Skeletal muscle satellite cell (primary cell): ENCODE measurements around the gene SNRPD3.
"Not testable (repeated sequence)": the region's sequence is repeated elsewhere in the genome, so short reads cannot be mapped to it uniquely, and the experiment has no call there.

Experiments used
- H3K27me3 ChIP-seq: 2 replicates; pipeline ENCODE4 v1.7.0; 2013; ENCODE audit warnings: low read length; ENCODE audit not compliant: control insufficient read depth, insufficient read depth
- H3K36me3 ChIP-seq: 2 replicates; pipeline ENCODE4 v1.7.0; 2013; ENCODE audit warnings: mild to moderate bottlenecking, control low read depth, low read length; ENCODE audit not compliant: insufficient read depth
- H3K4me1 ChIP-seq: 2 replicates; pipeline ENCODE4 v1.7.0; 2013; ENCODE audit warnings: low read length; ENCODE audit not compliant: control insufficient read depth, insufficient read depth
- H3K4me2 ChIP-seq: 2 replicates; pipeline ENCODE4 v1.7.0; 2013; ENCODE audit warnings: mild to moderate bottlenecking, low read length
- H3K4me3 ChIP-seq: 2 replicates; pipeline ENCODE4 v1.7.0; 2013; ENCODE audit warnings: low read length
- H3K9ac ChIP-seq: 2 replicates; pipeline ENCODE4 v1.7.0; 2013; ENCODE audit warnings: mild to moderate bottlenecking, low read depth, low read length, moderate library complexity
- H3K9me3 ChIP-seq: replicated peaks from 2 replicates; pipeline ENCODE4 v1.7.0; 2013; ENCODE audit warnings: mild to moderate bottlenecking, control low read depth, low read length

The SNRPD3 gene

DNA sequence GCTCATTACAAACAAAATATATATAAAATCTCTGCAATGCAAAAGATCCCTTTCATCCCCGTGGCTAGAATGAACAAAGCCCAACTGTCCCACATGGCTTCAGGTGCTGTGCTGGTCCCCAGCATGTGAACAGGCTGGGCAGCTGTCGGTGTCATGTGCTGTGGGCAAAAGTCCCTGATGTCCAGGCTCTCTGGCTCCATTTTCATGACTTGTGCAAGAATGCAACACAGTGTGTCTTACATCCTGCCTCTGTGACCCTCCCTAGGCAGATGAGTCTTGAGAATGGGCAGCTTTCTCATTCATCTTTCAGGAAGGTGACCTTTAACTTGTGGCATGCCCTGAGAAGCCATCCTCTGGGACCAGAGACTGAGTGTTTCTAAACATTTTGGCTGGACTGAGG is 15.3 kb upstream of the SNRPD3 start:
- Histone ChIP-seq H3K4me1 (peaks cover 10% of the 10 kb centered on the region), H3K4me2 (no peak overlapping the region), H3K27me3 (no peaks in the 10 kb centered on the region), H3K4me3 (no peak overlapping the region), H3K36me3 (peaks cover 50% of the 10 kb centered on the region), H3K9me3 (no peaks in the 10 kb centered on the region), H3K9ac (no peak overlapping the region)

DNA sequence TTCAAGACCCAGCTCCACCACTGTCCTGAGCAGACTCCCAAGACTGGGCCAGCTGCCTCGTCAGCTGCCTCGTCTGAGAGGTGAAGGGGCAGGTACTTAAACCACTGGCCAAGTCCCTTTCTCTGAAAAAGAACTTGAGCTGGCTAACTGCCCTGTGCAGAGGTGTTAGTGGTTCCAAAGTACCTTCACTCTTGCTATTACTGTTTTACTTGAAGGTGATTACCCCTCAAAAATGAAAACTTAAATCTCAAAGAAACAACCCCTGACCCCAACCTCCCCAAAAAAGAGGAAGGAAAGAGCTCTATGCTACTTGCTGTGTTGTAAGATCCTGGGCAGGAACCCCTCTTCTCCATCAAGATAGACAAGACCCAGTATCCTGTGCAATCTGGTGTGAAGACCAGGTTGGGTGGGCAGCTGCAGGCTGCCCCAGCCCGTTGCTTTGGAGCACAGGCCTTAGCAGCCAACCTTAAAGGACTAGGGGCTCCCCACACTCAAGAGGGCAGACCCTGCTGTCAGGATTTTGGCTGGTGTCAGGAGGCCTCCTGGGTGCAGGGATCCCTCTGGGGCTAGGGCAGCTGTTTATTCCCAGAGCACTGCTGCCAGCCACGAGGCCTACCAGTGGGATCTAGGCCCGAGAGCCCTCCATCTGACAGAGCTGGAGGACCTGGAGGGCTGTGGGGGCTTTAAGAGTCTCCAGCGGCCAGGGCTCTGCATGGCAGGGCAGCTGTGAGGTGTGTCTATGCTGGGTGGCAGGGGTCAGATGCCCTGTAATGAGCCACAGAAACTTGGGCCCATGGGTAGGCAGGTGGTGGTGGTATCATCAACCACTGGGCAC is 13.9 kb upstream of the SNRPD3 start:
- H3K4me1 ChIP-seq: peaks cover 10% of the 10 kb centered on the region
- peaks cover 58% of the 10 kb centered on the region for H3K36me3 ChIP-seq
- H3K4me3 ChIP-seq: no peak overlapping the region
- H3K9me3 ChIP-seq: no peaks in the 10 kb centered on the region
- no peak overlapping the region for H3K9ac ChIP-seq
- no peaks in the 10 kb centered on the region for H3K27me3 ChIP-seq
- no peak overlapping the region for H3K4me2 ChIP-seq

DNA sequence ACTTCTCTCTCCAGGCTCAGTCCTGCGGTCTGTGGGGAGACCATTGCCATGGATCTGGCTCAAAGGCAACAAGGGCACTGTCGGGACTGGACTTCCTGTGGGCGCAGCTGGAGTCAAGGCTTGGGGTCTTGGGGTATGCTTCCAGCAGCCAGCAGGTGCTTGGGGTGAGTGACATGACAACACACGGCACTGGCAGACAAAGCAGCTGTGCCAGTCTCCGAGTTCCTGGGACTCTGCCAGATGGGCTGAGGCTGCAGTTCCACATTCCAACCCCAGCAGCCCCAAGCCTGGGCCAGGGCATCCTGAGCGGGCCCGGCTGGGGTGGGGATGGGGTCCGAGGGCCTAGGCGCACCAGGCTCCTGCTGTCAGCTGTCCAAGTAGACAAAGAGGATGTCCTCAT is 13.2 kb upstream of the SNRPD3 start:
- Histone ChIP-seq H3K9me3 (no peaks in the 10 kb centered on the region), H3K9ac (no peak overlapping the region), H3K27me3 (no peaks in the 10 kb centered on the region), H3K4me2 (no peak overlapping the region), H3K4me3 (no peak overlapping the region), H3K36me3 (peaks cover 65% of the 10 kb centered on the region), H3K4me1 (peaks cover 10% of the 10 kb centered on the region)

DNA sequence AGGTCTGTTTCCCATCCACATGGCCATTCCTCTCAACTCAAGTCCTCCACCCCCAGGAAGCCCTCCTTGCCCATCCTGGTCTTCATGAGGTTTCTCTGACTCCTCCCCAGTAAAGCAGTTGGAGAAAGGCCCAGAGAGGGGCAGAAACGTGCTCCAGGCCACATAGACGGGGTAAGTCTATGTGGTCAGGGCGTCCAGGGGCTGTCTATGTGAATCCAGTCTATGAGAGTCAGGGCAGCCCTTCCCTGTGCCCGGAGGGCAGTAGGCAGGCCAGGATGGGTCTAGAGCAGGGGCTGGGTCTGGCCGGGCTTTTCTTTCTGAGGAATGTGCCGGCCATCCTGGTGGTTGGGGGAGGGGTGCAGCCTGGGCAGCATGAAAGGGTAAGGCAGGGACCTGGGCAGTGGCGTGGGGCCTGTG is 12.6 kb upstream of the SNRPD3 start:
- Histone ChIP-seq H3K4me2 (no peak overlapping the region), H3K4me3 (no peak overlapping the region), H3K27me3 (no peaks in the 10 kb centered on the region), H3K36me3 (peaks cover 71% of the 10 kb centered on the region), H3K4me1 (peaks cover 10% of the 10 kb centered on the region), H3K9me3 (no peaks in the 10 kb centered on the region), H3K9ac (no peak overlapping the region)

DNA sequence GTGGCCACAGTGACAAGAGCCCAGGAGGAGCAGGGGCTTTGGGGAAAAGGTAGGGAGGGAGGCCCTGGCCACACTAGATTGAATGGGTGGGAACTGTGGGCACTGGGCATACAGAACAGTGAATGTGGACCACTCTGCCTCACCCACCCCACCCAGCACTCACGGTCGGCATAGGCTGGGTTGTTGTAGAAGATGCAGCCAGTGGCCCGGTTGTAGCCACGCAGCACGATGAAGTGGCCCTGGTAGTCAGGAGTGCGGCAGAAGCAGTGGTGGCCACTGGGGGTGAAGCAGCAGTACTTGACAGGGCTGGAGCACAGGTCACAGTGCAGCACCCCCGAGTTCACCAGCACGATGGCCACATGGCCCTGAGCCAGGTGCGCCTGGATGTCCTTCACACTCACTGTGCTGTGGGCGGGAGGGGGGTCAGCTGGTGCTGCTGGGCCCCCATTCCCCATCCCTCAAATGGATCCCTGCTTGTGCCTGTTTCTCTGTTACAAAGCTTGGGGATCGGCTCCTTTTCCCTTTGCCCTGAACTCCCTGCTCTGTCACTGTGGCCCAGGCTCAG is 12.0 kb upstream of the SNRPD3 start:
- H3K36me3 ChIP-seq: peaks cover 74% of the 10 kb centered on the region
- H3K9ac ChIP-seq: no peak overlapping the region
- no peaks in the 10 kb centered on the region for H3K9me3 ChIP-seq
- peaks cover 10% of the 10 kb centered on the region for H3K4me1 ChIP-seq
- no peaks in the 10 kb centered on the region for H3K27me3 ChIP-seq
- H3K4me3 ChIP-seq: no peak overlapping the region
- no peak overlapping the region for H3K4me2 ChIP-seq

DNA sequence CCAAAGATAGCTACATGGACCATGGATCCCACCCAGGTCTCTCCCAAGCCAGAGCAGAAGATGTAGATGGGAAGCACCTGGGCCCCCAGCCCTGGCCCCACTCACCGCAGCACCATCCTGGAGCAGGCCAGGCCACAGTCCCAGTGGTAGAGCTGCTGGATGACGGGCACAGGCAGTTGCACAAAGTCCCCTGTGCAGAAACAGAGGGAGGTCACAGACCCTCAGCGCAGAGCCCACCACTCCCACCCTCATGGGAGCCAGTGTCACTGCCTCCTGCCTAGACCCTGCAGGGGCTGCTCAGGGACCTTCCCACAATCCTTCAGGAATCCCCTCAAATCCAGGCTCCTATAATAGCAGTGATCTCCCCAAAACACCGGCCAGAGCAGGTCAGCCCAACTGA is 7.0 kb upstream of the SNRPD3 start:
- no peak overlapping the region for H3K4me3 ChIP-seq
- H3K9ac ChIP-seq: no peak overlapping the region
- H3K9me3 ChIP-seq: no peaks in the 10 kb centered on the region
- peaks cover 27% of the 10 kb centered on the region for H3K4me1 ChIP-seq
- no peaks in the 10 kb centered on the region for H3K27me3 ChIP-seq
- H3K4me2 ChIP-seq: no peak overlapping the region
- H3K36me3 ChIP-seq: peaks cover 33% of the 10 kb centered on the region

DNA sequence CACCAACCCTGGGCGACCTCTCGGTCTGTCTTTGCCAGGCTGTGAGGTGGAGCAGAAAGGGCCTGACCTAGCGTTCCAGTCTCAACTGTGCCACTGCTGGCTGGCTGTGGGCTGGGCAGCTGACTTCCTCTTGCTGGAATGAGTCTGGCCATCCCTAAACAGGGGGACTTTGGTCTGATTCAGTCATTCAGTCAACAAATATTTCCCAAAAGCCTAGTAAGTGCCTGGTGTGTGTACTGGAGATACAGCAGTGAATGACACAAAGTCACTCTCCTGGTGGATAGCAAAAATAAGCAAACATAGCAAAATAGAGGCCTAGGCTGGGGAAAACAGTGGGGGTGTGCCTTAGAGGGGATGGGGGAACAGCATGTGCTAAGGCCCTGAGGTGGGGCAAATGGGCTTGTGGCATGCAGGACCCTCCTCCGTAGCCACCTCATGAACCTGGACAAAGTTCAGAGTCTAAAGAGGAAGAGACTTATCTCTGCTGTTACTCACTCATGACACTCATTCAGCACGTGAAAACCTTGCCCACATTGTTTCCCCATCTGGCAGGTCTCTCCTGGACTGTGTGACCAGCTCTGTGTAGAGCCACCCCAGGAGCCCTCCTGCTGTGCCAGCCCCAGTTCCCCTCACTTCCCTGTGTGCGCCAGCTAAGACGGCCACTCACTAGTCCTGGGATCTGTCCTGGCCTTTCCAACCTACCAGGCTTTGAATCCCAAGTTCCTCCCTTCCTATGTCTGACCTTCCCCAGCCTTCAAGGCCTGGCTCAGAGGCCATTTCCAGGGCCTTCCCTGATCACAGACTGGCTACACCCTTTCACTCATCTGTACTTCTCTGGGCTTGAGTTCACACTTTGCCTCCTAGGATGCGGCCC is 5.5 kb upstream of the SNRPD3 start:
- Histone ChIP-seq H3K27me3 (no peaks in the 10 kb centered on the region), H3K9me3 (no peaks in the 10 kb centered on the region), H3K36me3 (peaks cover 24% of the 10 kb centered on the region), H3K4me2 (no peak overlapping the region), H3K4me3 (no peak overlapping the region), H3K9ac (no peak overlapping the region), H3K4me1 (peaks cover 24% of the 10 kb centered on the region)

DNA sequence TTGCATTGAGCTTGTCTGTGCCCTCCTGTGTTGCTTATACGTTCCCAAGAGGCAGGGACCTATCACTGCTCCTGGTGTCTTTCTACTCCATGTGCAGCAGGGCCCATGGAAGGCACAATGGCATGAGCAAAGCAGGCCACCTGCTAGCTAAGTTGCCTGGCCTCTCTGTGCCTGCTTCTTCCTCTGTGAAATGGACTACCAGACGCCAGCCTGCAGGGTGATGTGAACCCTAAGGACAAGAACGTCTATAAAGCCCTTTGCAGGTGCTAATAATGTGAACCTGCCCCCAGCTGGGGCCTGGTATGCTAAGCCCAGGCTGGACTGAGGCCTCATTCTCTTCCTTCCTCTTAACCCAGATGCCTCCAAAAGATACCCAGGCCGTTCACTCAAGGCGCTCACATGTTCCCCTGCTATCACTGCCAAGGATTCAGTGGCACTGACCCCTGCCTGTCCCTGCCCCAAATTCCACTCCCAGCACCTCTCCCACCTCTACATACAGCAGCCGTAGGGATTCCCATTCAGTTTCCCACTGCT is 4.8 kb upstream of the SNRPD3 start:
- Histone ChIP-seq H3K27me3 (no peaks in the 10 kb centered on the region), H3K4me3 (no peak overlapping the region), H3K9me3 (no peaks in the 10 kb centered on the region), H3K4me1 (peaks cover 21% of the 10 kb centered on the region), H3K9ac (no peak overlapping the region), H3K4me2 (no peak overlapping the region), H3K36me3 (peaks cover 24% of the 10 kb centered on the region)

DNA sequence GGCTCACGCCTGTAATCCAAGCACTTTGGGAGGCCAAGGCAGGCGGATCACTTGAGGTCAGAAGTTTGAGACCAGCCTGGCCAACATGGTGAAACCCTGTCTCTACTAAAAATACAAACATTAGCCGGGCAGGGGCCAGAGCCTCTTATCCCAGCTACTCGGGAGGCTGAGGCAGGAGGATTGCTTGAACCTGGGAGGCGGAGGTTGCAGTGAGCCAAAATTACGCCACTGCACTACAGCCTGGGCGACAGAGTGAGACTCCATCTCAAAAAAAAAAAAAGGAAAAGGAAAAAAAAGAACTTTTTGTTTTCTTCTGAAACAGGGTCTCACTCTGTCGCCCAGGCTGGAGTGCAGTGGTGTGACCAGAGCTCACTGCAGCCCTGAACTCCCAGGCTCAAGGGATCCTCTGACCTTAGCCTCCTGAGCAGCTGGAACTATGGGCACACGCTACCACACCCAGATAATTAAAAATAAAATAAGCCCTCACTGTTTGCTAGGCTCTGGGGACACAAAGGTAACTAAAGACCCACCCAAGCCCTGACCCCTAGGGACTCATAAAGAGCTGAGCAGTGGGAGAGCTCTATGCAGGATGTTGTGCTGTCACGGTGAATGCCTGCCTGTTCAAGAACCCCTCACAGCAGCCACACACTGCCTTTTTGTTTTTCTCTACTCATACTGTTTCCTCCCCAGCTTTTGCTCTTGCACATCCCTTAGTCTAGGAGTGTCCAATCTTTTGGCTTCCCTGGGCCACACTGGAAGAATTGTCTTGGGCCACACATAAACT is 3.1 kb upstream of the SNRPD3 start:
- Histone ChIP-seq H3K4me1 (peaks cover 33% of the 10 kb centered on the region), H3K36me3 (peaks cover 12% of the 10 kb centered on the region), H3K4me2 (peak overlapping the region; percentile 99), H3K9ac (peak overlapping the region; percentile 98)
- not testable (repeated sequence) for H3K4me3 ChIP-seq, H3K9me3 ChIP-seq, H3K27me3 ChIP-seq

DNA sequence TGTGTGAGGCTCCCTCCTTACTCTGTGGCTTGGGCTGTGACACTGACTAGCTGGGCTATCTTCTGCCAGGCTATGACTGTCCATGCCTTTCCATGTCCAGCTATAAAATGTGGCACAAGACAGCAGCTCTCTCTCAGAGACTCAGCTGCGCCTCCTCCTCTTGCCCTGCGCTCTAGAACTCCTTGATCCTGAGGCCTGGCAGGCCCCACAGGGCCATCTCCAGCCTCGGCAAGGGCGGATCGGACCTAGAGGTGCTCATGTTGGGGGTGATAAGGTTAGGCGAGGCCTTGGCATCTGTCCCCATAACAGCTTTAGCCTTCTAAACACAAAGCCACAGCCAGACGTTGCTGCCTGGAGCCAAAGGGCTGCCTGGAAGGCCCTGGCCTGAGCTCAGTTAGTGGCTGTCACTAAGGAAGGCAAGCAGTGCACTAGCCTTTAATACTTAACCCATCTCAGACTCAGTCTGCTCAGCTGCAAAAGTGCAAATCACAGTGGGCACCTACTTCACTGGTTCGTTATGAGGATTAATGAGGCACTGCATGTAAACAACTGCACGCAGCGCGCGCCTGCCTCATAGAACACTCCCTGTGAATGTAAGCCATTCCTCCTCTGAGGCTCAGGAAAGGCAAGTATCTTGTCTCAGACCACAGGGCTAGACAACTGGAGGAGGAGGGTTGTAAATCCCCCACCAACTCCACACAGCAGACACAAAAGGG is 2.0 kb upstream of the SNRPD3 start:
- no peaks in the 10 kb centered on the region for H3K9me3 ChIP-seq
- peaks cover 33% of the 10 kb centered on the region for H3K4me1 ChIP-seq
- H3K9ac ChIP-seq: peak overlapping the region; percentile 98
- H3K4me3 ChIP-seq: peak overlapping the region; percentile 98
- H3K4me2 ChIP-seq: peak overlapping the region; percentile 99
- H3K27me3 ChIP-seq: no peaks in the 10 kb centered on the region
- peaks cover 14% of the 10 kb centered on the region for H3K36me3 ChIP-seq
